Measurements from ENCODE around the gene CPEB3. TPM values are rescaled to one million over a fixed set of nuclear protein-coding genes. Genes with fewer than 3 reads are reported as not detected.
A peak's percentile ranks its signal among the peaks of the same experiment; 100 is the strongest.

Gene CPEB3
- total and polyA plus RNA-seq, 2 donors (not counting 3 experiments of a cell fraction or from before 2014, with no cell fraction given), result 0.80 to 2.2 TPM

DNA sequence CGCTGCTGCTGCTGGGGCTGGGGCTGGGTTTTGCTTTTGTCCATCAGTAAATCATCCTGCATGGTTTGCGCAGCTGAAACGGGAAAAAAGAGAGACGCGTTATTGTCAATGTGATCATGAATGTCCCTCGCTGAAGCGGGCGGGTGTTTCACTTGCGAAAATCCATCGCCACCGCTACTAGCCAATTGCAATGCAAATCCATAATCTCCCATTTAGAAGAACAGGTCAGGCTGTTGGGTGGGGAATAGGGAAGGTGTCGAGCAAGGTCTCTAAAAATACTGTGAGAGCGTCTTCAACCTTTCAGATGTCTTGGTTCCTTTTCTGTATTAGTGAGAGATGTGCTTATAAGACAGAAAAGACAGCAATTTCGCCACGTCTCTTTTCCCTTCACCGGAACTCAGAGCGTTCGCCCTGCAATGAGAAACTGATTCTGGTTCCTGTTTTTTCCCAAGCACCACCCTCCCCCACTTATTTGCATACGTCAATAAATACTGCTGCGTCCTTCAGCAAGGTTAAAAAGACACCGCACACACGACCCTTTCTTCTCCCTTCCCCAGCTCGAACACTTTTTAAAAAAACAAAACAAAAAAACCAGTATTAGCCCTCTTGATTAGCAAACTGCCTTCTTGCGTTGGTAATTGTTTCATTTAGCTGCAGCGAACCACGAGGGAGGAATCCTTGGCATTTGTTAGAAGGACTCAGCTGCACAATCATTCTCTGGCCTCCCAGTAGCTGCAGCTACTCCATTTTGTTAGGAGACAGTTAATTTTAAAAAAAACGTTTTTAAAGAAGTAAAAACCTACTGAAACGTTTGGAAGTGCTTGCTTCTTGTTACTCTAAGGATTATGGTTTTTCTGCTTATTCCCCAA lies 50.4 kb downstream of the CPEB3 start:
- Histone ChIP-seq H2AFZ (ENCODE audit: low read depth, low read length) (peak overlapping the region; percentile 81), H3K36me3 (ENCODE audit: control insufficient read depth in 2 of 2, extremely low read depth in 1 of 2, insufficient read depth in 2 of 2, low read length in 2 of 2) (no peaks in the 10 kb centered on the region), H3K4me3 (replicated peaks in 1 of 3; ENCODE audit: insufficient read depth in 1 of 3, low read depth in 1 of 3, low read length in 3 of 3) (peak overlapping the region; percentile 54 to 89 (median 54)), H3K4me1 (ENCODE audit: control insufficient read depth, extremely low read depth, insufficient read depth, low read length) (peaks cover 10% of the 10 kb centered on the region), H3K9me3 (replicated peaks; ENCODE audit: control insufficient read depth, insufficient read depth, low read length) (no peaks in the 10 kb centered on the region), H3K9ac (replicated peaks; ENCODE audit: extremely low read depth, insufficient read depth, low read length) (peak overlapping the region; percentile 62), H4K20me1 (replicated peaks; ENCODE audit: control insufficient read depth, extremely low read depth, insufficient read depth, low read length) (no peaks in the 10 kb centered on the region), H3K9me1 (replicated peaks; ENCODE audit: control insufficient read depth, extremely low read depth, insufficient read depth, low read length) (no peaks in the 10 kb centered on the region), H3K27ac (ENCODE audit: insufficient read depth, low read depth, low read length) (peak overlapping the region; percentile 18), H3K4me2 (ENCODE audit: insufficient read depth, low read length) (peak overlapping the region; percentile 81), H3K27me3 (ENCODE audit: control insufficient read depth in 2 of 2, insufficient read depth in 2 of 2, low read length in 2 of 2) (no peaks in the 10 kb centered on the region), H3K79me2 (ENCODE audit: control insufficient read depth, insufficient read depth, low read length) (no peaks in the 10 kb centered on the region)
- intact Hi-C loops (cut with micrococcal nuclease), result loop anchor here (1.0 kb wide), 1 partner anchor 51 kb away; the partner anchor contains the start of genes CPEB3 and MARCHF5
- CTCF ChIA-PET, result interaction anchor here (1.0 kb wide), 2 partner anchors 50 to 153 kb away, joined by 6 to 7 read pairs; partner anchors contain the start of genes CPEB3 and MARCHF5
- DNase-seq (ENCODE audit: low read depth, low spot score) (peak; percentile 81), FAIRE-seq (peak; percentile 97)
- dilution Hi-C loops (cut with MboI; ENCODE audit: extremely low pct_ligation_motif_present, low sequenced_read_pairs), result no loop called here
- POLR2A ChIA-PET, result no interaction called here
- no peak for TF ChIP-seq POLR2A (IDR thresholded peaks at IDR 0.05; ENCODE audit: low read depth, low read length)
- TF ChIP-seq EZH2 (IDR thresholded peaks at IDR 0.05; ENCODE audit: borderline replicate concordance, low read depth, low read length, severe bottlenecking), result no peak
- no peak for TF ChIP-seq MYC (IDR thresholded peaks at IDR 0.05; ENCODE audit: low read depth, low read length)
- TF ChIP-seq GATA2 (IDR thresholded peaks at IDR 0.05; ENCODE audit: insufficient read depth, insufficient read length, low read depth, low read length), result no peak
- TF ChIP-seq JUN (IDR thresholded peaks at IDR 0.05; ENCODE audit: borderline replicate concordance, insufficient read depth, insufficient read length, low read depth), result no peak
- TF ChIP-seq, protein P1, sequence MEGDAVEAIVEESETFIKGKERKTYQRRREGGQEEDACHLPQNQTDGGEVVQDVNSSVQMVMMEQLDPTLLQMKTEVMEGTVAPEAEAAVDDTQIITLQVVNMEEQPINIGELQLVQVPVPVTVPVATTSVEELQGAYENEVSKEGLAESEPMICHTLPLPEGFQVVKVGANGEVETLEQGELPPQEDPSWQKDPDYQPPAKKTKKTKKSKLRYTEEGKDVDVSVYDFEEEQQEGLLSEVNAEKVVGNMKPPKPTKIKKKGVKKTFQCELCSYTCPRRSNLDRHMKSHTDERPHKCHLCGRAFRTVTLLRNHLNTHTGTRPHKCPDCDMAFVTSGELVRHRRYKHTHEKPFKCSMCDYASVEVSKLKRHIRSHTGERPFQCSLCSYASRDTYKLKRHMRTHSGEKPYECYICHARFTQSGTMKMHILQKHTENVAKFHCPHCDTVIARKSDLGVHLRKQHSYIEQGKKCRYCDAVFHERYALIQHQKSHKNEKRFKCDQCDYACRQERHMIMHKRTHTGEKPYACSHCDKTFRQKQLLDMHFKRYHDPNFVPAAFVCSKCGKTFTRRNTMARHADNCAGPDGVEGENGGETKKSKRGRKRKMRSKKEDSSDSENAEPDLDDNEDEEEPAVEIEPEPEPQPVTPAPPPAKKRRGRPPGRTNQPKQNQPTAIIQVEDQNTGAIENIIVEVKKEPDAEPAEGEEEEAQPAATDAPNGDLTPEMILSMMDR (IDR thresholded peaks at IDR 0.05; ENCODE audit: extremely low read depth in 1 of 2, insufficient read depth in 1 of 2, low read depth in 1 of 2, low read length in 2 of 2), result no peak
- TF ChIP-seq, protein P2, sequence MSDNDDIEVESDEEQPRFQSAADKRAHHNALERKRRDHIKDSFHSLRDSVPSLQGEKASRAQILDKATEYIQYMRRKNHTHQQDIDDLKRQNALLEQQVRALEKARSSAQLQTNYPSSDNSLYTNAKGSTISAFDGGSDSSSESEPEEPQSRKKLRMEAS (IDR thresholded peaks at IDR 0.05; ENCODE audit: insufficient read depth, insufficient read length), result no peak
- no peak for TF ChIP-seq FOS (IDR thresholded peaks at IDR 0.05; ENCODE audit: borderline replicate concordance, insufficient read depth, low read length)
- BruUV-seq (replicated peaks), result no TSS peak

All from endothelial cell of umbilical vein (primary cell).